DOHH2 (cell line): ENCODE data around the gene CARMIL1.
"Not testable (repeated sequence)": the region's sequence is repeated elsewhere in the genome, so short reads cannot be mapped to it uniquely, and the experiment has no call there.

ENCODE experiments used
- H3F3A ChIP-seq: fragments of 200-600 bp; sonication (generic), shearing (Covaris generic); 2 replicates; pipeline ENCODE4 v1.6.0; 2016; ENCODE audit warnings: antibody characterized with exemption, mild to moderate bottlenecking; ENCODE audit not compliant: control insufficient read depth, insufficient read depth
- H3K27ac ChIP-seq: fragments of 200-600 bp; sonication (generic); 2 replicates; pipeline ENCODE4 v1.5.1; 2014; ENCODE audit warnings: low read depth, mild to moderate bottlenecking, low read length, moderate library complexity
- H3K27me3 ChIP-seq: fragments of 200-600 bp; sonication (generic); 2 replicates; pipeline ENCODE4 v1.6.1; 2014; ENCODE audit warnings: mild to moderate bottlenecking, low read length, mixed read lengths; ENCODE audit not compliant: control insufficient read depth
- H3K36me3 ChIP-seq: fragments of 200-600 bp; sonication (generic); 2 replicates; pipeline ENCODE4 v1.6.1; 2014; ENCODE audit warnings: mild to moderate bottlenecking, low read length, moderate library complexity, mixed read lengths; ENCODE audit not compliant: control insufficient read depth
- H3K4me1 ChIP-seq: fragments of 200-600 bp; sonication (generic); 2 replicates; pipeline ENCODE4 v1.6.1; 2014; ENCODE audit warnings: mild to moderate bottlenecking, low read length, mixed read lengths; ENCODE audit not compliant: control insufficient read depth
- H3K4me2 ChIP-seq: fragments of 200-600 bp; sonication (generic); 2 replicates; pipeline ENCODE4 v1.6.0; 2014; ENCODE audit warnings: mild to moderate bottlenecking, low read length, moderate library complexity
- H3K4me3 ChIP-seq: fragments of 200-600 bp; sonication (generic); 2 replicates; pipeline ENCODE4 v1.5.1; 2014; ENCODE audit warnings: mild to moderate bottlenecking, low read length, mixed read lengths
- H3K79me2 ChIP-seq: fragments of 200-600 bp; sonication (generic); 2 replicates; pipeline ENCODE4 v1.6.1; 2014; ENCODE audit warnings: mild to moderate bottlenecking, low read length, mixed read lengths; ENCODE audit not compliant: control insufficient read depth
- H3K9me2 ChIP-seq: fragments of 200-600 bp; sonication (generic); replicated peaks from 2 replicates; pipeline ENCODE4 v1.6.1; 2014; ENCODE audit warnings: mild to moderate bottlenecking, low read length, mixed read lengths; ENCODE audit not compliant: control insufficient read depth
- H3K9me3 ChIP-seq: fragments of 200-600 bp; sonication (generic); 2 replicates; pipeline ENCODE4 v1.6.1; 2014; ENCODE audit warnings: antibody characterized with exemption, low read length, mixed read lengths; ENCODE audit not compliant: control insufficient read depth, insufficient read depth
- H4K20me1 ChIP-seq: fragments of 200-600 bp; sonication (generic); 2 replicates; pipeline ENCODE4 v1.6.0; 2014; ENCODE audit warnings: low read depth, mild to moderate bottlenecking, antibody characterized with exemption, low read length, moderate library complexity; ENCODE audit not compliant: control insufficient read depth, insufficient read depth
- EZH2phosphoT487 ChIP-seq: fragments of 200-600 bp; sonication (generic); IDR thresholded peaks from 2 replicates; pipeline ENCODE4 v1.6.1; 2017; ENCODE audit warnings: borderline replicate concordance, mild to moderate bottlenecking, antibody characterized with exemption, low read length, moderate library complexity, mixed read lengths
- TF ChIP-seq, protein P1 (sequence below): fragments of 200-600 bp; sonication (generic); IDR thresholded peaks from one replicate; pipeline ENCODE4 v1.5.1; 2014; ENCODE audit warnings: antibody characterized with exemption, mild to moderate bottlenecking, low read depth, low read length; ENCODE audit not compliant: poor library complexity, severe bottlenecking

The CARMIL1 gene

DNA sequence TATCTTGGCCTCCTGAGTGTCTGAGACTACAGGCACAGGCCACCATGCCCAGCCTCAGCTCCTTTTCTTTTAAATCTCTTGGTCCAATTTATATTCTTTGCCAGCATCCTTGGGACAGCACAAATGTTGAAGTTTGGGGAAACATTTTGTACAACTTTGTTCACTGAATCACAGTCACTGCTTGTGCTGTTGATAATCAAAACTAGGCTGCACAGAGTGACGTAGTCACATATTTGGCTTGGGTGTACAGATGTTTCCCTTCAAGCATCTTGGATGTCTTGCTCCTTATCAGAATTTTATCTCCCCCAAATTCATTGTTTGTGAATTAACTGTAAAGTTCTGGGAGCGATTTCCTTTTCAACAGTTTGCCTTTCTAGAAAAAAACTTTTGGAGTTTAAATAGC, 17.9 kb downstream of the CARMIL1 start:
- H3K27me3 ChIP-seq = 0 out of 2 replicates have a peak, but pooled peaks cover 2% of the 10 kb centered on the region
- no peaks in the 10 kb centered on the region for H3K9me2 ChIP-seq
- no peak overlapping the region for H3K27ac ChIP-seq
- no peaks in the 10 kb centered on the region for H3F3A ChIP-seq
- no peak overlapping the region for H3K4me2 ChIP-seq
- H3K9me3 ChIP-seq = no peaks in the 10 kb centered on the region
- peaks cover 62% of the 10 kb centered on the region for H3K79me2 ChIP-seq
- peaks cover 47% of the 10 kb centered on the region for H3K4me1 ChIP-seq
- H4K20me1 ChIP-seq = no peaks in the 10 kb centered on the region
- H3K36me3 ChIP-seq = no peaks in the 10 kb centered on the region
- H3K4me3 ChIP-seq = no peak overlapping the region
- TF ChIP-seq, protein P1, sequence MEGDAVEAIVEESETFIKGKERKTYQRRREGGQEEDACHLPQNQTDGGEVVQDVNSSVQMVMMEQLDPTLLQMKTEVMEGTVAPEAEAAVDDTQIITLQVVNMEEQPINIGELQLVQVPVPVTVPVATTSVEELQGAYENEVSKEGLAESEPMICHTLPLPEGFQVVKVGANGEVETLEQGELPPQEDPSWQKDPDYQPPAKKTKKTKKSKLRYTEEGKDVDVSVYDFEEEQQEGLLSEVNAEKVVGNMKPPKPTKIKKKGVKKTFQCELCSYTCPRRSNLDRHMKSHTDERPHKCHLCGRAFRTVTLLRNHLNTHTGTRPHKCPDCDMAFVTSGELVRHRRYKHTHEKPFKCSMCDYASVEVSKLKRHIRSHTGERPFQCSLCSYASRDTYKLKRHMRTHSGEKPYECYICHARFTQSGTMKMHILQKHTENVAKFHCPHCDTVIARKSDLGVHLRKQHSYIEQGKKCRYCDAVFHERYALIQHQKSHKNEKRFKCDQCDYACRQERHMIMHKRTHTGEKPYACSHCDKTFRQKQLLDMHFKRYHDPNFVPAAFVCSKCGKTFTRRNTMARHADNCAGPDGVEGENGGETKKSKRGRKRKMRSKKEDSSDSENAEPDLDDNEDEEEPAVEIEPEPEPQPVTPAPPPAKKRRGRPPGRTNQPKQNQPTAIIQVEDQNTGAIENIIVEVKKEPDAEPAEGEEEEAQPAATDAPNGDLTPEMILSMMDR = no peak
- no peak for TF ChIP-seq EZH2phosphoT487

DNA sequence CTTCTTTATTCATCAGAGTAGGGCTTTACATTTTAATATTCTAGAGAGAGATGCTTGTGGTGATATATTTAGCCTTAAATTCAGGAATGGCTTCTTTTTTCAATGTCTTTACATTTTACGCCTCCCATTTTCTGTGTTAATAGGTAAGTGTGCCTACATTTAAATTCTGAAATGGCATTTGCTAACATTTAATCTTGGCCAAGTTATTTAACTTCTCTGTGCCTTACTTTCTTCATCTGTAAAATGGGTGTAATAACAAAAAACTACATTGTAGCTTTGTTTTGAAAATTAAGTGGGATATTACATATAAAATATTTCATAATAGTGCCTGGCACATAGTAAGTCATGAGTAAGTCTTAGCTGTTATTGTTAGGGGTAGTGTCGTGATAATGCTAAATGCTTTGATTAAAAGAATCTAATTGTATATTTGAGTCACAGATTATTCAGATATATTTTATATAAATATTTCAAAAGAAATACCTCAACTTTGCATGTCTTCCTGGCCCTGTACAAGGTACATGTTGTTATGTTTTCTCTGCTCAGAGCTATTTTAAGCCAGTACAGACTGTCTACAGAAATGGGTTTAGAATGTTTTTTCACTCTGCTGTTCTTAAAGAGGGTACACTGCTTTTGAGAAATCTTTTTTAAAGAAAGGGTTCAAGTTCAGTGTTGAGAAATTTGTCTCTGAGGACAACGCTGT, 18.8 kb downstream of the CARMIL1 start:
- Histone ChIP-seq H3K9me2 (no peaks in the 10 kb centered on the region), H3K36me3 (no peaks in the 10 kb centered on the region), H3K9me3 (no peaks in the 10 kb centered on the region), H3K27ac (no peak overlapping the region), H3K4me3 (peak overlapping the region; percentile 29), H4K20me1 (no peaks in the 10 kb centered on the region), H3K4me2 (peak overlapping the region; percentile 53), H3K79me2 (peaks cover 65% of the 10 kb centered on the region), H3F3A (no peaks in the 10 kb centered on the region), H3K4me1 (peaks cover 56% of the 10 kb centered on the region), H3K27me3 (0 out of 2 replicates have a peak, but pooled peaks cover 2% of the 10 kb centered on the region)
- TF ChIP-seq EZH2phosphoT487 = no peak
- TF ChIP-seq, protein P1 = no peak

GRCh38 chr6:25298523-25298865, 19.3 kb downstream of the CARMIL1 start:
- H3K9me3 ChIP-seq, H3K27ac ChIP-seq, H3F3A ChIP-seq, H4K20me1 ChIP-seq, H3K9me2 ChIP-seq, H3K36me3 ChIP-seq, H3K27me3 ChIP-seq: not testable (repeated sequence)
- Histone ChIP-seq H3K79me2 (peaks cover 65% of the 10 kb centered on the region), H3K4me3 (peak overlapping the region; percentile 29), H3K4me2 (peak overlapping the region; percentile 53), H3K4me1 (peaks cover 56% of the 10 kb centered on the region)

DNA sequence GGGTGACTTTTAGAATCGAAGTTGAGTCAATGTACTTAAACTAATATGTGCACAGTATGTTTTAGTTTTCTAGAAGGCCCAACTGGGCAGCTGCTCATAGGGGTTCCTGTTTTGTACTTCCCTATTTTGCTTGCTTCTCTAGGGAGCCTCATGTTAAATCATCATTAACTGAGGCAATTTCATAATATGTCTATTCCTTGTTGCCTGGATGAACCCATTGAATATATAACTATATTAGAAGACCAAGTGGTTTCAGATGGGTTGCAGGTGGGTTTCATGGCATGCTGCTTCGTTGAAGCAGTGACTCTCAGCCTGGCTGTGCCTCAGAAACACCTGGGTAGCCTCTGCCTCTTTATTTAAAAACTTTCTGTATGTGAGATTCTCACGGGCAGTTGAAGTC, 22.2 kb downstream of the CARMIL1 start:
- Histone ChIP-seq H3K27ac (0 out of 2 replicates have a peak overlapping the region, but pooled peaks have one; percentile 16), H3K9me3 (no peaks in the 10 kb centered on the region), H3K4me2 (peak overlapping the region; percentile 56), H3K36me3 (no peaks in the 10 kb centered on the region), H3K4me3 (peak overlapping the region; percentile 27), H3K4me1 (peaks cover 52% of the 10 kb centered on the region), H3K9me2 (no peaks in the 10 kb centered on the region), H3K27me3 (no peaks in the 10 kb centered on the region), H3K79me2 (peaks cover 61% of the 10 kb centered on the region), H4K20me1 (no peaks in the 10 kb centered on the region), H3F3A (no peaks in the 10 kb centered on the region)
- TF ChIP-seq EZH2phosphoT487 = no peak
